Stimulated activated CD4-positive, alpha-beta T cell treated with anti-CD3 and anti-CD28 coated beads, Interleukin-2, amount 100 ng/mL, for 24 hours (primary cell): ENCODE data around the gene XRCC5.

ENCODE experiments used
- DNase-seq, 2 donors: peaks; one replicate each; pipeline ENCODE4 v3.0.0-alpha.2; 2020

XRCC5 gene

DNA sequence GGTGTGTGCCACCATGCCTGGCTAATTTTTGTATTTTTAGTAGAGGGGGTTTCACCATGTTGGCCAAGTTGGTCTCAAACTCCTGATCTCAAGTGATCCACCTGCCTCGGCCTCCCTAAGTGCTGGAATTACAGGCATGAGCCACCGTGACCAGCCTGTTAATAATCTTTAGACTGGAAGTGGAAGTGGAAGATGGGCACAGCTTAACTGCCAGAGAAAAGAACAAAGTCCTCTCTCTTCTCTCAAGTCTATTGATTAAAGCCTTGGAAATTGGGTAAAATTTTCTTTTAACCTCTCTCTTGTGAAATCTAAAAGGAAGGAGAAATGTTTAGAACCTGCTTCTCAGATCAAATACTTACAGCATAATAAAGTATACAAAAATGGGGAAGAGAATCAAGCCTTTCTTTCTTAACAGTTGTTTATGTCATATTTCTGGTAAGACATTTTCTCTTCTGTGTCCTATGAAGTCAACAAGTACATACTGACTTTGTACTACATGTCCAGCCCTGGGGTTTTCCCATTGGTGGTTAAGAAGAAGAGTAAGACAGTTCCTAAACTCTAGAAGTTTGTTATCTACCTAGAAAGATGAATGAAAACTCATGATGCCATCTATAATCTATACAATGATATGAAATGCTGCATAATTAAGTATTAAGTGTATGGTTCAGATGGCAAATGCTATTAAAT, 22.8 kb upstream of the XRCC5 start:
- no peak for DNase-seq

DNA sequence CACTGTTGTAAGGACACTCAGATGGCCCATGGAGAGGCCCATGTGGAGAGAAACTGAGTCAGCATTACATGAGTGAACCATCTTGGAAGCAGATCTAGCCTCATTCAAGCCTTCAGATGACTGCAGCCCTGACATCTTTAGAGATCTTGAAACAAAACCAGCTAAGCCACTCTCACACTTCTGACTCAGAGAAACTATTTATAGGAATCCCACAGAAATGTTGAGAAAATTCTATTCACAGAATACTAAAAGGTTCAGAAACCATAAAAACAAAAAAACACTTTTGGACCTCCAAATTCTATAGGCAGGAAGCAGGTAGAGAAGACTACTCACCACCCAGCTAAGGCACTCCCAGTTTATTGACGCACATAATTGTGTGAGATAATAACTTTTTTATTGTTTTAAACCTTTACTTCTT, 18.8 kb upstream of the XRCC5 start:
- no peak for DNase-seq

DNA sequence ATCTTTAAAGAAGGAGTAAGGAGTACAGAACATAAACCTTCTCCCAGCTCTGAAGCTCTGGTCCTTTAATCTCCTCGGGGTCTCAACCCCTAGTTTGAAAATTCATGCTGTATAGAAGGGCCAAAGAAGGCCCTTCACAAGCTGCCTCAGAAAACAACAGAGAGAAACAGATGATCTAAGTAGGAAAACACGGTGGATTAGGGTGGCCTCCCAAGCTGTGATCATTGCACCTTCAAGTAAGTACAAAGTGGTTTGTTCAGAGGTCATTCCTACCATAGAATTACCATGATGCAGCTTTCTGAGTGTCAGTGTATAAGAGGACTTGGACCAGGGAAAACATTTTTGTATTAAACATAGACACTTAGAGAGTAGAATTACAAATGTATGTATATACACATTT, 16.5 kb upstream of the XRCC5 start:
- DNase-seq, result no peak

DNA sequence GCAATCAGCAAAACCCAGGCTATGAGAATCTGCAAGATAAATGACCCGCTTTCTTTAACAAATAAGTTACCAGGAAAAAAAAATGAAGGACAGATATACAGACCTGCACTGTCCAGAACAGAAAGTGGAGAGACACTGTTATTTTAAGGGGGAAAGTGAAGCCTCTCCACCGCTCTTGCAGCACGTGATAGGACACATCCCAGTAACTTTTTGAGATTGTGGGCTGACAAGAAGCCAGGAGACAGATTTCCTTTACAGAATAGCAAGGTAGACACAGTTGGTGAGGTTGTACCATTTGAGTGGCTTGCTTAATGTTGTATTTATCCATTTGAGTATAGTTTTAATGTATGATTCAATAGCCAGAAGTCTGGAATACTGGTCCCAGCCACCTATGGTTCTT, 14.4 kb upstream of the XRCC5 start:
- no peak for DNase-seq

DNA sequence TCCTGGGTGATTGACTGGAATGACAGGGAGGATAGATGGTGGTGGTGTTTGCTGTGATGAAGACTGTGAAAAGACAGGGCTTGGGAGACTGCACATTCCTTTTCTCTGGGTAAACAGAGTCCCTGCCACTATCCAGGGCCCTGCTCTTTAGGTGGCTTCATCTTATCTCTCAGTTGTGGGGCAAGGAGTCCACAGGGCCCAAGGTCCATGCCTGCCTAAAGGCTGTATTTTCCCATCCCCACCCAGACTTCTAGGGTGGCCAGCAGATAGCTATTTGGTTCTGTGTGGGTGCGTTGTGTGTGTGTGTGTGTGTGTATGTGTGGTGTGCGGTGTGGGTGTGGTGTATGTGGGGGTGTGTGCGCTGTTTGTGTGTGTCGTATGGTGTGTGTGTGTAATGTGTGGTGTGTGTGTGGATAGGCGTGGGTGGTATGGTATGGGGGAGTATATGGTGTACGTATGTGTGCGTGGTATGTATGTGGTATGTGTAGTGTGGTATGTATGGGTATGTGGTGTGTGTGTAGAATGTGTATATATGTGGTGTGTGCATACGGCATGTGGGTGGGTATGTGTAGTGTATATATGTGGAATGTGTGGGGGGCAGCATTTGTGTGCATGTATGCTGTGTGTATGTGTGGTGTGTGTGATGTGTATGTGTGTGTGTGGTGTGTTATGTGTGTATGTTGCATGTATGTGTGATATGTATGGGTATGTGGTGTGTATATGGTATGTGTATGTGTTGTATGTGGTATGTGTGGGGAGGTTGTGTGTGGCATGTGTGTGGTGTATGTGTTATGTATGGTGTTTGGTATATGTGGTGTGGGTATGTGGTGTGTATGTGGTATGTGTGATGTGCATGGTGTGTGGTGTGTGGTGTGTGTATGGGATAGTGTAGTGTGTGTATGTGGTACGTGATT, 10.5 kb upstream of the XRCC5 start:
- no peak for DNase-seq

DNA sequence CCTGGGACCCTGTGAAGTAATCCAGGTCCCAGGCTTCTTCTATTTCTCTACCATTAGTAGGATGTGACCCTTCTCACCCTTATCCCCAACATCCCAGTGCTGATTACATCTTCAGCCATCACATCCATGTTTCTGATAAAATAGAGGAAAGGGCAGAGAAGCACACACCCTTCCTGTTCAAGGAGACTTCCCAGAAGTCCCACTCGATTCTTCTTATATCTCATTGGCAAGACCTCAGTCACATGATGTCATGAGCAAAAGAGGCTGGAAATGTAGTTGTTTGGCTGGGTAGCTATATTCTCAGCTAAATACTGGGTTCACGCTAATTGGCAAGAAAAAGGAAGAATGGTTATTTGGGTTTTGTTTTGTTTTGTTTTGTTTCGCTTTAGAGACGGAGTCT, 8.0 kb upstream of the XRCC5 start:
- DNase-seq, result no peak

DNA sequence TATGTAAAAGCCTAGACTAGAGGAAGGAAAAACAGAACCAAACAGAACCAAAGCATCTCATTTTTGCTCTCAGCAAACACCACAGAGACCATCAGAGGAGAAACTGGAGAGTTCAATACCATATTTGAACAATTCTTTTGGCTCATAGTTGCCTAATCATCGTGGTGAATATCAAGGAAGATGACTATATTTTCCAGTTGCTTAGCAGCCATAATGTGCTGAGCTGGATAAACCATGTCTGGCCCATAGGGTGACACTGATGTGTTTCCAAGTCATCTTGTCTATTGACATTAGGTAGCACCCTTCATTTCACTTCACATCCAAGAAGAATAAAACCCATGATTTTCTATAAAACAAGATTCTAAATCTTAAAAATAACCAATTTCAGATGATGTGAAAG, 5.9 kb upstream of the XRCC5 start:
- no peak for DNase-seq

DNA sequence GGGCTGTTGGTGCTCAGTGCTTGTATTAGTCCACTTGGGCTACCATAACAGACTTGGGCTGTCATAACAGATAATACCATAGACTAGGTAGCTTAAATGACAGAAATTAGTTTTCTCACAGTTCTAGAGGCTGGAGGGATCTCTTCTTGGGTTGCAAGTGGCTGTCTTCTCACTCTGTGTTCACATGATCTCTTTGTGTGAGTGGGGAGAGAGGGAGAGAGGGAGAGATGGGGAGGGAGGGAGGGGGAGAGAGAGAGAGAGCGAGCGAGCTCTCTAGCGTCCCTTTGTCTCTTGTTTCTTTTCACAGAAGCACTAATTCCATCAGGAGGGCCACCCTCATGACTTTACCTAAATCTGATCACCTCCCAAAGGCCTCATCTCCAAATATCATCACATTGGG, 4.5 kb upstream of the XRCC5 start:
- no peak for DNase-seq

DNA sequence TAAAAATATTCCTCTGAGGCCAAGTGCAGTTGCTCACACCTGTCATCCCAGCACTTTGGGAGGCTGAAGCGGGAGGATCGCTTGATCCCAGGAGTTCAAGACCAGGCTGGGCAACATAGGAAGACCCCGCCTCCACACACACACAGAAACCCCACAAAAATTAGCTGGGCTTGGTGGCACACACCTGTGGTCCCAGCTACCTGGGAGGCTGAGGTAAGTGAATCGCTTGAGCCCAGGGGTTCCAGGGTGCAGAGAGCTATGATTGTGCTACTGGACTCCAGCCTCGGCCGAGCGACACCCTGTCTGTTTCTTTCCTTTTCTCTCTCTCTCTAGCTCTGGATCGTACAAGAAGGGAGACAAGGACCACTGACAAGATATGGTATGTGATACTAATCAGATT, 1.8 kb upstream of the XRCC5 start:
- no peak for DNase-seq

DNA sequence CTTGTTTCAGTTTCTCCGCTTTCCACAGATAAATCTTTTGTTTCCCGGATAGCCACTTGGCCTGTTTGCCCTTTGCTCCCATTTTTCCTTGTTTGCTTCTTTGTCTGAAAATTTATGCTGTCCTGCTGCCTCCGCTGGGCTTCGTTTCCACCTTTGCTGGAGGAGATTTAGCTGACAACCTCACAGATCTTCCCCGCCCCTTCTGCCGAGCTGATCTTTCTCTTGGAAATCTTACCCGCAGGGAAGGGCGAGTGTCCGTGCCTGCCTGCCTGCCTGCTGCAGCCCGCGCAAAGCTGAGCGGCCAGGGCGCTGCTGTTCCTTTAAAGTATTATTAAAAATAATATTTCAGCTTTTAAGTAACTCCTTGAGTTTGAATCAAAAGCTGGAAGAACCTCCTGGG, 1.4 kb upstream of the XRCC5 start:
- DNase-seq, result no peak

DNA sequence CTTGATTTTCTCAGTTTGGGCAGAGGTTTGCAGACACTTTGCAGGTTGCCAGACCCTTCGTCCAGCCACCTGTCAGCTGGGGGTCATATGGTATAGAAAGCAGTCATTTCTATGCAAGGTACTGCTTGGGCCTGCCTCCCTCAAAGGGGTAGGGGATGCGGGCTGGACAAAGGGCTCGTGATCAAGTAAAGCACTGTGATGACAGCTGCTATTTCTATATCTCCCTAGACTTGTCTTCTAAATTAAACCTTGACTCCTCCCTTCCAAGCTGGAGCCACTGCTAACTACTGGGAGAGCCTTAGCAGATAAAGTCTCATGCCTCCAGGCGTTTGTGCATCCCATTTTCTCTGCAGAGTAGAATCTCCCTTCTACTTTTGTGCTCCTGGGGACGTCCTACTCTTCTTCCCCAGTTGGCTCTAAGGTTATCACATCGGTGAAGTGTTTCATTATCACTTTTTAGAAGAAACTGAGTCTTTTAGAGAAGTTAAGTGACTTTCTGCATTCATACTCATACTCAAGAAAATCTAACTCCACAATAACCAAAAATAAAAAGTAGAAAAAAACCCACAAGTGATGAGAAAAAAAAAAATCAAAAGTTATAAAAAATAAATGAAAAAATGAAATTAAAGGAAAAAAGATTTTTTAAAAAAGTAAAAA, 710 bp upstream of the XRCC5 start:
- no peak for DNase-seq

DNA sequence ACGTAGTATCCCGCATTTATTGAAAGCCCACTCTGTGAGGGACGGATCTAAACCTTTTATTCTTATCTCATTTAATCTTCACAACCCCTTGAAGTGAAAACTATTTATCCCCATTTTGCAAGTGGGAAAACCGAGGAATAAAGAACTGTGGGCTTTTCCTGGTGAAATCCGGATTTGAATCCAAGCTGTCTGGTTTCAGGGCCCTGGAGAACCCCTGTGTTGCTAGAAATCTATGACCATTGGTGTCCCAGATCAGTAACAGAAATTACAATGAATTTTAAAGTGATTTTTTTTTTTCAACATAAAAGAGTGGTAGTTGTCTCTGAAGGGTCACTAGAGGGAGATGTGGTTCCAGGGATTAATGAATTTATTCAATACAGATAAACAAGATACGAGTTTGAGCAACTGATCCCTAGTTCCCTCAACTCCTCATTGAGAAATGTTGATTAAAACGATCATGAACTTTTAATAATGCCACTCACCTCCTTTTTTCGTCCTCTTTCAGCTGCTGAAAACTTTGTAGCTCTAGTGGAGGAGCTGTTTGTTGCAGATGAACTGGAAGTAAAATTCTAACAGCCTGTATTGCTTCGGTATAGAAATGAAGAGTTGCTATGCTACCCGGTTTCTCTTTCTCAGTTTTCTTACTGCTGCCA, 940 bp downstream of the XRCC5 start:
- DNase-seq, result no peak

DNA sequence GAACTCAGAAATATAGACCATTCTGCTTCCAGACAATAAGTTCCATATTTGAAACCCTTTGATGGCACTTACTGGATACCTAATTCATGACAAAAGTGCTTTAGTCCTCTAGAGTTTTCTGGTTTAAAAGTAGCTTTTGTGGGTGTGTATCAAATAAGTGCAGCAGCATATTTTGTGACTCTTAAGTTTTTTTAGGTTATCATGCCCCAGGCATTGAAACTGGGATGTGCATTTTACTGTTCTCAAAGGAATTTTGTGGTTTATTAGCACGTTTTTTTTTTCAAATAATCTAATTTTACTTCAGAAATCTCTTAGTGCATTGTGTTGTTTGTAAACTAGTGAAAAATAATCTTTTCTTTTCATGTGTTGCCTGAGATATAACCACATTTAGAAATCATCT, 1.5 kb downstream of the XRCC5 start:
- no peak for DNase-seq

DNA sequence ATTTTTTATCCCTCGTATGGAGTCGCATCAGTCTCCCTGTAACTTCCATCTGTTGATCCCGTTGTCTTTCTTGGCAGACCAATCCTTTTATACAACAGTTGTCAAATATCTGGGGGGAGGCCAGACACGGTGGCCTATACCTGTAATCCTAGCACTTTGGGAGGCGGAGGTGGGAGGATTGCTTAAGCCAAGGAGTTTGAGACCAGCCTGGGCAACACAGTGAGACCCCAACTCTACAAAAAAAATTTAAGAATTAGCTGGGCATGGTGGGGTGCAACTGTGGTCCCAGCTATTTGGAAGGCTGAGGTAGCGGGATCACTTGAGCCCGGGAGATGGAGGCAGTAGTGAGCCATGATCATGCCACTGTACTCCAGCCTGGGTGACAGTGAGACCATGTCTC, 2.0 kb downstream of the XRCC5 start:
- no peak for DNase-seq

DNA sequence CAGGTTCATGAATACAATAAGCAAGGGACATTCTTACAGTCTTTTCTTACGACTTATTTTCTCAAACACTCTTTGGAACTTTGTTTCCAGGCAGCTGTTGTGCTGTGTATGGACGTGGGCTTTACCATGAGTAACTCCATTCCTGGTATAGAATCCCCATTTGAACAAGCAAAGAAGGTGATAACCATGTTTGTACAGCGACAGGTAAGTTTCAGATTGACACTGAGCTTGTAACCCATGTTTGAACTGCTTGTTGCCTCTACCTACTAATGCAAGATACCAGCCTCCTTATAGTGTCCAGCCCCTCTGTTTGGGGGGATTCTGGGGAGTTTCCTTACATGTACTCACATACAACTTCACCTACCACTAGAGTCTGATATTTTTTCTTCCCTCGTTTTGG, 3.8 kb downstream of the XRCC5 start:
- no peak for DNase-seq

DNA sequence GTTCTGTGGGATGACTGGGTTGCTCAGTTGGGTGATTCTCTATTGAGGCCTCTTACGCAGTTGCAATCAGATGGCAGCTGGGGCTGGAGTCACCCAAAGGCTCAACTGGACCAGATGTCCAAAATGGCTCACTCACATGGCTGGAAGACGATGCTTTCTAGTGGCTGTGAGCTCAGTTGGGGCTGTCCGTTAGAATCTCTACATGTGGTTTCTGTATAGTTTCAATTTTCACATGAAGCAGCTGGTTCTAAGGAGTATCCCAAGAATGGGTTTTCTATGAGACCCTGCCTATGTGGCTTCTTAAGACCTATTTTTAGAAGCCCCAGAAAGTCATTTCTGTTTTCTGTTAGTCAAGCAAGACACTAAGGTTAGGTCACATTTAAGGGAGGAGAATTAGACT, 4.4 kb downstream of the XRCC5 start:
- DNase-seq, result no peak

DNA sequence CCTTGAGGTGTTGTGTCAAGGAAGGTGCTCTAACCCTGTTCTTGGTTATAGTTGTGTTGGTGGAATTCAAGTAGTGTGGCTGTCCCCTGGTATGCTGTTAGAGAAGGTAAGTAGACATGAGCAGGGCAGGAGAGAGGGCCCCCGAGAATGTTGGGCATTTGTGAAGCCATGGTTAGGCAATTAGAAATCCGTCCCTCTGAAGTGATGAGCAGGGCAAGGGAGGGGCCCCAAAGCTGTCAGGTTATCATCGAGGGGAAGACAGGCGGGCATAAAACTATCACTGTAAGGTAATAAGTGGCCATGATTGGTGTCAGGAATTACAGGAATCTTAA, 5.2 kb downstream of the XRCC5 start:
- no peak for DNase-seq

DNA sequence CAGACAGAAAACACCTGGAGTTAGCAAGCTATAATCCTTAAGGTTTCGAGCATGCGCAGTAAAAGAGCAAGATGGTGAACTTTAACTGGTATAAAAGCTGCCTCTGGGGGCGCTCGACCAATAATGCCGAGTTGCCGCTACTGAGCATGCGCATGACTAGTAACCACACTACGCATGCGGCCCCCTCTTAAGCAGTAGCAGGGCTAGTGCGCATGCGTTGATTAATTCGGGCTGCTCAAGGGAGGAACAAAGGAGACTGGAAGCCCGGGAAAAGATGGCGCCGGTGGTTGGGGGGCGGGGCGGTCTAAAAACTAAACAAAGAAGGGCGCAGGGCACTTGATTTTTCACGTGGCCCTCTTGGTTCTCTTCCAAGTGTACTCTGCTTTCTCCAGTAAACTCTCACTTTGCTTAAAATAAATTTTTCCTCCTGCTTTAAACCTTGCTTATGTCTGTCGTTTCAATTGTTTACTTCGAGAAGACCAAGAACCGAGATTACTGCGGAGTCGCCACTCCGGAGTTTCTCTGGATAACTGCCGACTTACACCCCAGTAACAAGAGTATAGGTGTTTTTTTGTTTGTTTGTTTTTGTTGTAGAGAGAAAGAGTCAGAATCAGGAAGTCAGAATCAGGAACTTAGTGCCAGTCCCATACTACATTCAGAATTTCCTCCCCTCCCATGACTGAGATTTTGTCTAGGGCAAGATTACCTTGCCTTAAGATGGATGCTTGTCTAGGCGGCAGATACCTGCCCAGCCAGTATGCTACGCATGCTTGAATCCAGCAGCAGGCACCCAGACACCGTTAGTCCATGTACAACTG, 5.8 kb downstream of the XRCC5 start:
- peak; percentile 96 to 98 for DNase-seq

DNA sequence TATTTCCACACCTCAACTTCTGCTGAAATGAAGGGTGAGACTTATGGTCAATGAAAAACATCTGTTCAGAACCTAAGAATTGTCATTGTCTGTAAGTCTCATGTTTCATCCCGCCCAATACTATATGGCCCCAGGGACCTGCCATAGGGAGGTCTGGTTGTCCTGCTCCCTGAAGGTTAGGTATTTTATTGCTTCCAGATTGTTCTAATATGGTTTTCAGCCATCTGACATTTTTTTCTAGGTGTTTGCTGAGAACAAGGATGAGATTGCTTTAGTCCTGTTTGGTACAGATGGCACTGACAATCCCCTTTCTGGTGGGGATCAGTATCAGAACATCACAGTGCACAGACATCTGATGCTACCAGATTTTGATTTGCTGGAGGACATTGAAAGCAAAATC, 7.3 kb downstream of the XRCC5 start:
- no peak for DNase-seq

DNA sequence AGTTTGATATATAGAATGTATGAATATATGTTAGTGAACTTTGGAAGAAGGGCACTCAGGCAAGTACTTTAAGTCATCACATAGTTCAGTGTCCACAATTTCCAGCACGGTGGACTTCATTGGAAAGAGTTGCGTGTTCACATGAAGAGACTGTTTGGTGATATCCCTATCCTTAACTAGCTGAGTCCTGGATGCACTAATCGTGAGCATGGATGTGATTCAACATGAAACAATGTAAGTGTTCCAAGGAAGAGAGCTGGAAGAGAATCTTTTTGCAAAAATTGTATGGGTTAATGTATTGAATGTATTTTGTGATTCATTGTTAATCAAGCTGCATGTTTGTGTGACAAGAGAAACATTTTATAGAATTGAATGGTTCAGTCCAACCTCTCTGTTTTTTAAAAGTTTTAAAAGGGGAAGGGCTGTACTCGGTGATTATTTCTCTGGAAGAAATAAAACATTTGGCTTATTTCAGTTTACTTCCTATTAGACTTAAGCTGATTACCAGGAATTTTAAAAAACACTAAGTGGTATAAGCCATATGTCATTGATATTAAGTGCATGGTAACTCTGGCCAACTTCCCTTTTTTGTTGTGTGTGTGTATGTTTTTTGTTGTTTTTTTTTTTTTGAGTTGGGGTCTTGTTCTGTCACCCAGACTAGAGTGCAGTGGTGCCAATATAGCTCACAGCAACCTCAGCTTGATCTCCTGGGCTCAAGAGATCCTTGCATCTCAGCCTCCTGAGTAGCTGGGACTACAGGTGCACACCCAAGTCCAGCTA, 8.6 kb downstream of the XRCC5 start:
- no peak for DNase-seq

DNA sequence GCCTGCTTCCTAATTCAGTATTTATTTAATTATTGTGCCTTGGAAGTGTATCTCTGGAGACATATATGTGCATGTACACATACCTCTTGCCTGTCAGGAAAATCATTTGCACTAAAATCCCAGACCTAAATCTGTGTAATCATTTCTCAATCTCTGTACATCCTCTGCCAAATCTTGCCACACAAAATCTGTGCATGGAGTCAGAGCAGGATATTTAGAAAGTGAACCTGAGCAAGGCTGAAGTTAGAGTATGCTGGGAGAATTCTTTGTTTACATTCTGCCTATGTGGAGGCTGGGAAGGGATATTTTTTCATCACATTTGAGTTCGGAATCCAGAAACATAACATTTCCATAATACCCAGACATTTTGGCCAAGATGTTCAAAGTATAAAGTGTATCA, 9.3 kb downstream of the XRCC5 start:
- DNase-seq, result no peak

DNA sequence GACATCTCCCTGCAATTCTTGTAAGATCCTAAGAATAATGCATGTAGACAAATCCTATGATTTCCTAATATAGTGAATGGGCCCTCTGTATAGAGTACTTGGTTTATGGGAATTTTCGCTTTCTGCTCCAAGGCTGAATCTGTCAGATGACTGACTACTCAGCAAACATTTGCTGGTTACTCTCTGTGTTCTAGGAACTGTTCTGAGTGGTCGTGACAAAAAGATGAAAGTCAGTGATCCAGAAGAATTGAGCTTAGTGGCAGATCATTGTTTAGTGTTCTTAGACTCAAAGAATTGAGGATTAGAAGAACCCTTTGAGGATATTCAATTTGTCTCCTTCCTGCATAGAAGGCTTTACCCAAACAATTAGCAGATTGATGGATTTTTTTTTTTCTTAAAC, 10.0 kb downstream of the XRCC5 start:
- no peak for DNase-seq
